Measurements from ENCODE around the gene ERC2.

GRCh38 chr3:56187051-56187450, 281.2 kb downstream of the ERC2 start:
- TF ChIP-seq POLR2A (IDR thresholded peaks at IDR 0.05; ENCODE audit: low read depth, low read length) (no peak), TAF1 (IDR thresholded peaks at IDR 0.05; ENCODE audit: low read depth, low read length) (no peak)
